ENCODE results near the gene CEP19.

CEP19 gene

GRCh38 chr3:196699749-196700148, 12.3 kb downstream of the CEP19 start:
- no peak overlapping the region for H3K4me3 Mint-ChIP-seq
- H3K36me3 Mint-ChIP-seq (ENCODE audit: insufficient read depth) = peaks cover 10% of the 10 kb centered on the region
- no peaks in the 10 kb centered on the region for H3K27me3 Mint-ChIP-seq
- ATAC-seq (replicated peaks; ENCODE audit: extremely low read depth, poor library complexity, severe bottlenecking) (no peak), DNase-seq (ENCODE audit: low spot score in 2 of 2) (no peak)
- H3K4me1 Mint-ChIP-seq = peaks cover 4% of the 10 kb centered on the region
- no peaks in the 10 kb centered on the region for H3K9me3 Mint-ChIP-seq
- H3K27ac Mint-ChIP-seq (ENCODE audit: low read depth) = peak overlapping the region; percentile 35

- H3K4me3 Mint-ChIP-seq = no peak overlapping the region
- peaks cover 14% of the 10 kb centered on the region for H3K36me3 Mint-ChIP-seq (ENCODE audit: insufficient read depth)
- H3K27ac Mint-ChIP-seq (ENCODE audit: low read depth) = no peak overlapping the region
- H3K4me1 Mint-ChIP-seq = peaks cover 4% of the 10 kb centered on the region
- no peak for DNase-seq (ENCODE audit: low spot score in 2 of 2)
- no peaks in the 10 kb centered on the region for H3K9me3 Mint-ChIP-seq
- H3K27me3 Mint-ChIP-seq = no peaks in the 10 kb centered on the region
- ATAC-seq (replicated peaks; ENCODE audit: extremely low read depth, poor library complexity, severe bottlenecking) = no peak
These were observed 14.8 kb downstream of the CEP19 start for GRCh38 chr3:196697270-196697669.

GRCh38 chr3:196695849-196696226, 16.2 kb downstream of the CEP19 start:
- Mint-ChIP-seq H3K4me1 (peaks cover 4% of the 10 kb centered on the region), H3K27ac (ENCODE audit: low read depth) (peak overlapping the region; percentile 92), H3K27me3 (no peaks in the 10 kb centered on the region), H3K4me3 (peak overlapping the region; percentile 18), H3K9me3 (no peaks in the 10 kb centered on the region), H3K36me3 (ENCODE audit: insufficient read depth) (peaks cover 14% of the 10 kb centered on the region)
- ATAC-seq (replicated peaks; ENCODE audit: extremely low read depth, poor library complexity, severe bottlenecking) (no peak), DNase-seq (ENCODE audit: low spot score in 2 of 2) (no peak)

- peaks cover 14% of the 10 kb centered on the region for H3K36me3 Mint-ChIP-seq (ENCODE audit: insufficient read depth)
- peaks cover 4% of the 10 kb centered on the region for H3K4me1 Mint-ChIP-seq
- ATAC-seq (replicated peaks; ENCODE audit: extremely low read depth, poor library complexity, severe bottlenecking) (peak; percentile 57), DNase-seq (ENCODE audit: low spot score in 2 of 2) (no peak)
- no peaks in the 10 kb centered on the region for H3K27me3 Mint-ChIP-seq
- H3K9me3 Mint-ChIP-seq = no peaks in the 10 kb centered on the region
- H3K27ac Mint-ChIP-seq (ENCODE audit: low read depth) = peak overlapping the region; percentile 92
- H3K4me3 Mint-ChIP-seq = peak overlapping the region; percentile 18
These were observed 16.9 kb downstream of the CEP19 start for GRCh38 chr3:196694941-196695848.

GRCh38 chr3:196694202-196694638, 17.8 kb downstream of the CEP19 start:
- Mint-ChIP-seq H3K9me3 (no peaks in the 10 kb centered on the region), H3K4me3 (no peak overlapping the region), H3K27ac (ENCODE audit: low read depth) (peak overlapping the region; percentile 64), H3K36me3 (ENCODE audit: insufficient read depth) (peaks cover 14% of the 10 kb centered on the region), H3K4me1 (peaks cover 4% of the 10 kb centered on the region), H3K27me3 (no peaks in the 10 kb centered on the region)
- ATAC-seq (replicated peaks; ENCODE audit: extremely low read depth, poor library complexity, severe bottlenecking) (peak; percentile 64), DNase-seq (ENCODE audit: low spot score in 2 of 2) (no peak)

- H3K27ac Mint-ChIP-seq (ENCODE audit: low read depth) = no peak overlapping the region
- peaks cover 4% of the 10 kb centered on the region for H3K4me1 Mint-ChIP-seq
- H3K27me3 Mint-ChIP-seq = no peaks in the 10 kb centered on the region
- no peak overlapping the region for H3K4me3 Mint-ChIP-seq
- ATAC-seq (replicated peaks; ENCODE audit: extremely low read depth, poor library complexity, severe bottlenecking) (no peak), DNase-seq (ENCODE audit: low spot score in 2 of 2) (no peak)
- peaks cover 14% of the 10 kb centered on the region for H3K36me3 Mint-ChIP-seq (ENCODE audit: insufficient read depth)
- H3K9me3 Mint-ChIP-seq = no peaks in the 10 kb centered on the region
These were observed 20.7 kb downstream of the CEP19 start for GRCh38 chr3:196691386-196691785.

- no peak for ATAC-seq (replicated peaks; ENCODE audit: extremely low read depth, poor library complexity, severe bottlenecking)
- Mint-ChIP-seq H3K27me3 (no peaks in the 10 kb centered on the region), H3K36me3 (ENCODE audit: insufficient read depth) (peaks cover 6% of the 10 kb centered on the region), H3K4me1 (peaks cover 5% of the 10 kb centered on the region), H3K9me3 (no peaks in the 10 kb centered on the region), H3K27ac (ENCODE audit: low read depth) (no peak overlapping the region), H3K4me3 (no peak overlapping the region)
- DNase-seq (ENCODE audit: low spot score in 2 of 2) = no peak
These were observed 21.9 kb downstream of the CEP19 start for GRCh38 chr3:196689941-196690660.

- DNase-seq (ENCODE audit: low spot score in 2 of 2) (no peak), ATAC-seq (replicated peaks; ENCODE audit: extremely low read depth, poor library complexity, severe bottlenecking) (no peak)
- Mint-ChIP-seq H3K4me1 (peaks cover 15% of the 10 kb centered on the region), H3K27ac (ENCODE audit: low read depth) (no peak overlapping the region), H3K9me3 (no peaks in the 10 kb centered on the region), H3K4me3 (no peak overlapping the region), H3K27me3 (no peaks in the 10 kb centered on the region), H3K36me3 (ENCODE audit: insufficient read depth) (no peaks in the 10 kb centered on the region)
These were observed 23.7 kb downstream of the CEP19 start for GRCh38 chr3:196688349-196688748.

- no peaks in the 10 kb centered on the region for H3K9me3 Mint-ChIP-seq
- peaks cover 15% of the 10 kb centered on the region for H3K4me1 Mint-ChIP-seq
- ATAC-seq (replicated peaks; ENCODE audit: extremely low read depth, poor library complexity, severe bottlenecking) (no peak), DNase-seq (ENCODE audit: low spot score in 2 of 2) (no peak)
- H3K4me3 Mint-ChIP-seq = no peak overlapping the region
- H3K36me3 Mint-ChIP-seq (ENCODE audit: insufficient read depth) = no peaks in the 10 kb centered on the region
- no peak overlapping the region for H3K27ac Mint-ChIP-seq (ENCODE audit: low read depth)
- H3K27me3 Mint-ChIP-seq = no peaks in the 10 kb centered on the region
These were observed 25.6 kb downstream of the CEP19 start for GRCh38 chr3:196686436-196686835.

GRCh38 chr3:196684548-196685407, 27.3 kb downstream of the CEP19 start:
- Mint-ChIP-seq H3K27ac (ENCODE audit: low read depth) (peak overlapping the region; percentile 4), H3K36me3 (ENCODE audit: insufficient read depth) (no peaks in the 10 kb centered on the region), H3K9me3 (no peaks in the 10 kb centered on the region), H3K4me1 (peaks cover 15% of the 10 kb centered on the region), H3K27me3 (no peaks in the 10 kb centered on the region), H3K4me3 (peak overlapping the region; percentile 61)
- DNase-seq (ENCODE audit: low spot score in 2 of 2) = peak; percentile 49 to 55
- peak; percentile 71 for ATAC-seq (replicated peaks; ENCODE audit: extremely low read depth, poor library complexity, severe bottlenecking)

- H3K36me3 Mint-ChIP-seq (ENCODE audit: insufficient read depth) = no peaks in the 10 kb centered on the region
- H3K4me3 Mint-ChIP-seq = no peak overlapping the region
- no peaks in the 10 kb centered on the region for H3K9me3 Mint-ChIP-seq
- H3K27ac Mint-ChIP-seq (ENCODE audit: low read depth) = no peak overlapping the region
- ATAC-seq (replicated peaks; ENCODE audit: extremely low read depth, poor library complexity, severe bottlenecking) (no peak), DNase-seq (ENCODE audit: low spot score in 2 of 2) (no peak)
- no peaks in the 10 kb centered on the region for H3K4me1 Mint-ChIP-seq
- H3K27me3 Mint-ChIP-seq = no peaks in the 10 kb centered on the region
These were observed 34.1 kb downstream of the CEP19 start for GRCh38 chr3:196677931-196678330.

- Mint-ChIP-seq H3K27me3 (no peaks in the 10 kb centered on the region), H3K27ac (ENCODE audit: low read depth) (no peak overlapping the region), H3K9me3 (no peaks in the 10 kb centered on the region), H3K4me3 (no peak overlapping the region), H3K36me3 (ENCODE audit: insufficient read depth) (no peaks in the 10 kb centered on the region), H3K4me1 (no peaks in the 10 kb centered on the region)
- DNase-seq (ENCODE audit: low spot score in 2 of 2) (no peak), ATAC-seq (replicated peaks; ENCODE audit: extremely low read depth, poor library complexity, severe bottlenecking) (no peak)
These were observed 34.7 kb downstream of the CEP19 start for GRCh38 chr3:196677353-196677752.

Data from central memory CD8-positive, alpha-beta T cell (primary cell).